Kidney (tissue), 14 donors: ENCODE data around the gene GAS7. TPM values are rescaled to one million over a fixed set of nuclear protein-coding genes. Genes with fewer than 3 reads are reported as not detected.

Experiments
- DNase-seq, 5 donors: peaks; one replicate each; pipeline ENCODE4 v3.0.0-alpha.2; 2013 to 2020
- FAIRE-seq: peaks from 2 replicates; lab custom pipeline; 2012; peaks lifted over from hg19 to GRCh38; lab: Jason Lieb, UNC
- H3K27ac ChIP-seq, 2 donors: one replicate each; pipeline ENCODE4 v1.7.0; 2013; ENCODE audit warnings: low read depth in 2 of 2, low read length in 2 of 2, inconsistent platforms in 1 of 2
- H3K27me3 ChIP-seq: one replicate; pipeline ENCODE4 v1.7.1; 2013; ENCODE audit warnings: low read length, inconsistent platforms; ENCODE audit not compliant: control insufficient read depth, insufficient read depth
- H3K36me3 ChIP-seq, 3 donors: one replicate each; pipeline versions ENCODE4 v1.7.0 to v1.7.1; 2013; ENCODE audit warnings: low read length in 3 of 3, control low read depth in 1 of 3, inconsistent platforms in 1 of 3; ENCODE audit not compliant: insufficient read depth in 3 of 3, control insufficient read depth in 2 of 3
- H3K4me1 ChIP-seq, 3 donors: one replicate each; pipeline versions ENCODE4 v1.7.0 to v1.7.1; 2013; ENCODE audit warnings: low read length in 3 of 3, inconsistent platforms in 1 of 3, low read depth in 1 of 3; ENCODE audit not compliant: control insufficient read depth in 2 of 3, insufficient read depth in 2 of 3
- H3K4me3 ChIP-seq, 3 donors: one replicate each; pipeline versions ENCODE4 v1.7.0 to v1.8.1; 2013; ENCODE audit warnings: low read length in 3 of 3, control low read depth in 1 of 3, inconsistent platforms in 1 of 3
- H3K9ac ChIP-seq, 3 donors: one replicate each; pipeline versions ENCODE4 v1.7.0 to v1.7.1; 2013; ENCODE audit warnings: low read length in 3 of 3, control low read depth in 1 of 3, inconsistent platforms in 1 of 3
- H3K9me3 ChIP-seq, 3 donors: one replicate each; pipeline versions ENCODE4 v1.7.0 to v1.7.1; 2013; ENCODE audit warnings: low read length in 3 of 3, control low read depth in 1 of 3, inconsistent platforms in 1 of 3; ENCODE audit not compliant: control insufficient read depth in 2 of 3, insufficient read depth in 1 of 3
- intact Hi-C: fragments of 100-400 bp; cut with DNase I; formaldehyde crosslinking; loops from one replicate; pipeline ENCODE4 v1.11.1; 2022
- polyA plus RNA-seq: library from polyadenylated mRNA; stranded (reverse); fragments of 350-450 nt; fragmentation: Illumina TruSeq; extraction: RNeasy Lipid Tissue Mini Kit (QIAGEN cat#74804); gene quantifications from one replicate; pipeline ENCODE4 v1.2.3, GENCODE V29; 2014; ENCODE audit warnings: low read depth, low replicate concordance; ENCODE audit not compliant: insufficient read depth
- total RNA-seq: library from RNA; stranded (reverse); fragmentation: NEBNext Ultra II Directional; extraction: Animal tissue kit (Norgen Biotek cat#: 25700); gene quantifications from one replicate; pipeline ENCODE4 v1.2.1, GENCODE V29; 2021
- TF ChIP-seq, protein P1 (sequence below): IDR thresholded peaks from 3 replicates; pipeline ENCODE4 v1.5.1; 2012; ENCODE audit warnings: mild to moderate bottlenecking, moderate library complexity, borderline replicate concordance; ENCODE audit not compliant: insufficient read depth; ENCODE audit errors: extremely low read depth
- donor health status: control.
- donor health status: control.
- donor health status: control.
- donor health status: control.
- donor health status: control.
- donor health status: DM: yes; HTN: yes; CAD: no.
- donor health status: Normal renal cell carcinoma (clear cell type).

Gene GAS7
- total and polyA plus RNA-seq, 2 donors from 2014 or later, result 1.1 to 20.5 TPM

DNA sequence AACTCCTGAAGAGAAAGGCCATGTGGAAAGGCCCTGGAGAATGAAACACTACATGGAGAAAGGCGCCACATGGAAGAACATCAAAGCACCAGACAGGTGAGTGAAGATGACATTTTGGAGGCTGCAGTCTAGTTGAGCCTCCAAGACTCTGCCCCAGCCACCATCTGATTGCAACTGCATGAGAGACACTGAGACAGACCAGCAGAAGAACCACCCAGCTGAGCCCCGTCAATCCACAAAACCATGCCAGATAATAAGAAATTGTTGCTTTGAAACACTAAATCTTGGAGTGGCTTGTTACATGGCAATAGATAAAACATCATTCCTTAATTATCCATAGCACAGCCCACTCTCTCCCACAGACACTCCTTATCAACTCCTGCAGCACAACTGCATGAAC, 4.8 kb downstream of the GAS7 start:
- Histone ChIP-seq H3K4me3 (no peak overlapping the region), H3K9me3 (peaks cover 0 to 7% (median 0%) of the 10 kb centered on the region in 3 donors), H3K27me3 (no peaks in the 10 kb centered on the region), H3K27ac (no peak overlapping the region), H3K9ac (no peak overlapping the region), H3K36me3 (no peaks in the 10 kb centered on the region), H3K4me1 (peaks cover 0 to 2% (median 0%) of the 10 kb centered on the region in 3 donors)
- TF ChIP-seq, protein P1, sequence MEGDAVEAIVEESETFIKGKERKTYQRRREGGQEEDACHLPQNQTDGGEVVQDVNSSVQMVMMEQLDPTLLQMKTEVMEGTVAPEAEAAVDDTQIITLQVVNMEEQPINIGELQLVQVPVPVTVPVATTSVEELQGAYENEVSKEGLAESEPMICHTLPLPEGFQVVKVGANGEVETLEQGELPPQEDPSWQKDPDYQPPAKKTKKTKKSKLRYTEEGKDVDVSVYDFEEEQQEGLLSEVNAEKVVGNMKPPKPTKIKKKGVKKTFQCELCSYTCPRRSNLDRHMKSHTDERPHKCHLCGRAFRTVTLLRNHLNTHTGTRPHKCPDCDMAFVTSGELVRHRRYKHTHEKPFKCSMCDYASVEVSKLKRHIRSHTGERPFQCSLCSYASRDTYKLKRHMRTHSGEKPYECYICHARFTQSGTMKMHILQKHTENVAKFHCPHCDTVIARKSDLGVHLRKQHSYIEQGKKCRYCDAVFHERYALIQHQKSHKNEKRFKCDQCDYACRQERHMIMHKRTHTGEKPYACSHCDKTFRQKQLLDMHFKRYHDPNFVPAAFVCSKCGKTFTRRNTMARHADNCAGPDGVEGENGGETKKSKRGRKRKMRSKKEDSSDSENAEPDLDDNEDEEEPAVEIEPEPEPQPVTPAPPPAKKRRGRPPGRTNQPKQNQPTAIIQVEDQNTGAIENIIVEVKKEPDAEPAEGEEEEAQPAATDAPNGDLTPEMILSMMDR, result no peak
- FAIRE-seq, result no peak
- no peak for DNase-seq
- intact Hi-C loops, result no loop called here

DNA sequence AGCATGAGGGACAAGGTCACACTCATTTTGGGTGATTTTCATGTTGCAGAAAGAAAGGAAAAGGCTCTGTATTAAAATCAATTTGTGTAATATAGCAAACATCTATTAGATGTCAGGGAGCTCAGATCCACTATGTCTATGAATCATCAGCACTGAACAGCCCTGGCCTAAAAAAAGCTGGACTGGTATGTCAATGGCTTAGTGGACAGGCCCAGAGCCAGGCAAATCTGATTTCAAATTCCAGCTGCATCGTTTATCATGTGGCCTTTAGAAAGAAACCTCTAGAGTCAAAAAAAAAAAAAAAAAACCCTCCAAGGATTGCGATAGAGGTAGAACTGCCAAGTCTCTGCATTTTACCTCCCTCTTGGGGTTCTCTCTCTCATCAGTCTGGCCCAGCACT, 5.4 kb downstream of the GAS7 start:
- Histone ChIP-seq H3K9me3 (peaks cover 0 to 7% (median 0%) of the 10 kb centered on the region in 3 donors), H3K27ac (no peak overlapping the region), H3K4me1 (peaks cover 0 to under 1% (median 0%) of the 10 kb centered on the region in 3 donors), H3K27me3 (no peaks in the 10 kb centered on the region), H3K4me3 (no peak overlapping the region), H3K36me3 (no peaks in the 10 kb centered on the region), H3K9ac (no peak overlapping the region)
- no peak for DNase-seq
- TF ChIP-seq, protein P1, result no peak
- intact Hi-C loops, result no loop called here
- FAIRE-seq, result no peak

DNA sequence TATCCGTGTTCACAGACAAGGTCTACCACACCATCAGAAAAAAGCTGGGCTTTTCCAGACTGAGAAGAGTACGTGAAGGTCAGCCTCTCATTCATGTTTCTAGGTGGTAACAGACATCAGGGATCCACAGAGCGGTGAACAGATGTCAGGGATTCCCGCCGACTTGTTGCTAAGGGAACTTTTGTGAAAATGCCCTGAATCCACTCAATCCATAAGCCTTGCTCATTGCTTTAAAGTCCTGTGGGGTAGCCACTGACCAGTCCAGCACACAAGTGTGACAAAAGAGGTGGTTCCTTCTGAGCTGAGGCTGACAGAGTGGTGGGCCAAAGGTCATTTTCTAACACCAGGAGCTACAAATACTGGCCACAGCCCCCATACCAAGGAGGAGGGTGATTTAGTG, 5.9 kb downstream of the GAS7 start:
- H3K27ac ChIP-seq, result no peak overlapping the region
- TF ChIP-seq, protein P1, result no peak
- no peaks in the 10 kb centered on the region for H3K27me3 ChIP-seq
- H3K36me3 ChIP-seq, result no peaks in the 10 kb centered on the region
- DNase-seq, result no peak
- FAIRE-seq, result no peak
- no peak overlapping the region for H3K9ac ChIP-seq
- peaks cover 0 to 7% (median 0%) of the 10 kb centered on the region in 3 donors for H3K9me3 ChIP-seq
- no peaks in the 10 kb centered on the region for H3K4me1 ChIP-seq
- H3K4me3 ChIP-seq, result no peak overlapping the region
- intact Hi-C loops, result no loop called here

DNA sequence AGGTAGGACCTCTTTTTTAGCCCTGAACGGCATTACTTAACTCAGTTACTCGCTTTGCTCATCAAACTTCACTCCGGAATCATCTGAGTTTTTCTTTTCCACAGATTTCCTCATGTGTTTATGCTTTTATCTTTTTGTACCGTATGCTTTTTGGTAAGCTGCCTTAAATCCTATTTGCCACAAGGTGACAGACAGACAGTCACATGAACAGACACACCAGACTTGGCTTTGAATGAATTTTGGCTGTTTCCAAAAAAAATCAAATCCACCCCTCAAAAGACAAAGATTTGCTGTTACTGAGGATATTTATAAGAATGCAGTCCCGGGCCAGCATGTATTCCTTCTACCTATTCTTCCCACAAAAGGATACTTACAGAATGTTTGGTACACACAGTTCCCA, 10.9 kb downstream of the GAS7 start:
- intact Hi-C loops, result no loop called here
- Histone ChIP-seq H3K27me3 (no peaks in the 10 kb centered on the region), H3K4me3 (no peak overlapping the region), H3K27ac (no peak overlapping the region), H3K9ac (no peak overlapping the region), H3K36me3 (no peaks in the 10 kb centered on the region), H3K4me1 (no peaks in the 10 kb centered on the region), H3K9me3 (no peaks in the 10 kb centered on the region)
- TF ChIP-seq, protein P1, result no peak
- no peak for FAIRE-seq
- DNase-seq, result no peak
